CD4-positive, alpha-beta T cell (primary cell): ENCODE data around the gene PDRG1. TPM values are rescaled to one million over a fixed set of nuclear protein-coding genes. Genes with fewer than 3 reads are reported as not detected.

Experiments used
- ATAC-seq: fragments of 200-7000 bp; cut with Tn5 transposase; one replicate; pipeline ENCODE4 v1.10.0; 2022; ENCODE audit warnings: mild to moderate bottlenecking; ENCODE audit not compliant: poor library complexity
- CTCF ChIA-PET: fragments of 350-600 bp; sonication (Branson Sonifier 250); formaldehyde crosslinking; loops from one replicate; lab custom pipeline; 2021; ENCODE audit warnings: antibody characterized with exemption, inconsistent platforms; lab: Charles Lee
- POLR2A ChIA-PET: fragments of 350-600 bp; sonication (Branson Sonifier 250); formaldehyde crosslinking; loops from one replicate; lab custom pipeline; 2021; ENCODE audit warnings: antibody characterized with exemption, inconsistent platforms; lab: Charles Lee
- DNase-seq, 14 experiments: peaks; one replicate each; pipeline ENCODE4 v3.0.0-alpha.2; 2013 to 2020; ENCODE audit warnings: mixed read lengths in 2 of 14
- H3K27ac ChIP-seq, 2 donors: one replicate each; pipeline versions ENCODE4 v1.5.1 to v1.7.0; 2013; ENCODE audit warnings: low read length in 2 of 2, low read depth in 1 of 2, mild to moderate bottlenecking in 1 of 2
- H3K27me3 ChIP-seq, 2 experiments: 1 replicate in 1 of 2; 2 replicates in 1 of 2; pipeline versions ENCODE4 v1.6.1 to v1.7.0; 2013; ENCODE audit warnings: low read length in 2 of 2, control low read depth in 1 of 2, mild to moderate bottlenecking in 1 of 2, moderate library complexity in 1 of 2; ENCODE audit not compliant: insufficient read depth in 2 of 2, control insufficient read depth in 1 of 2
- H3K36me3 ChIP-seq: one replicate; pipeline ENCODE4 v1.6.1; 2013; ENCODE audit warnings: low read length, control low read depth; ENCODE audit not compliant: insufficient read depth
- H3K4me1 ChIP-seq: one replicate; pipeline ENCODE4 v1.6.1; 2013; ENCODE audit warnings: low read length, control low read depth; ENCODE audit not compliant: insufficient read depth
- H3K4me3 ChIP-seq: one replicate; pipeline ENCODE4 v1.5.1; 2013; ENCODE audit warnings: mild to moderate bottlenecking, low read length, moderate library complexity
- H3K9me3 ChIP-seq, 2 experiments: 1 replicate in 1 of 2; 2 replicates in 1 of 2; pipeline versions ENCODE4 v1.6.1 to v1.7.0; 2013; ENCODE audit warnings: low read length in 2 of 2, mild to moderate bottlenecking in 2 of 2, control low read depth in 1 of 2, moderate library complexity in 1 of 2; ENCODE audit not compliant: control insufficient read depth in 1 of 2, insufficient read depth in 1 of 2
- H3K27ac Mint-ChIP-seq: one replicate; pipeline ENCODE4 v1.8.0; 2020; ENCODE audit warnings: mixed read lengths
- H3K27me3 Mint-ChIP-seq: one replicate; pipeline ENCODE4 v1.8.0; 2021; ENCODE audit warnings: mixed read lengths
- H3K36me3 Mint-ChIP-seq: one replicate; pipeline ENCODE4 v1.8.0; 2021; ENCODE audit warnings: low read depth, mixed read lengths
- H3K4me1 Mint-ChIP-seq: one replicate; pipeline ENCODE4 v1.8.0; 2021; ENCODE audit warnings: low read depth, mixed read lengths
- H3K4me3 Mint-ChIP-seq: one replicate; pipeline ENCODE4 v1.8.0; 2020; ENCODE audit warnings: mild to moderate bottlenecking, mixed read lengths
- H3K9me3 Mint-ChIP-seq: one replicate; pipeline ENCODE4 v1.8.0; 2020; ENCODE audit warnings: mixed read lengths
- CTCF ChIP-seq: fragments of 200-600 bp; IDR thresholded peaks from one replicate; pipeline ENCODE4 v1.8.0; 2022; ENCODE audit warnings: antibody characterized with exemption, mild to moderate bottlenecking
- intact Hi-C, 2 experiments: fragments of 100-400 bp; cut with DNase I in 1 of 2; cut with micrococcal nuclease in 1 of 2; formaldehyde crosslinking; loops; one replicate each; pipeline versions ENCODE4 v1.15.1 to v1.9.0; 2023 to 2025; cut with DNase I, micrococcal nuclease
- total RNA-seq, 174 experiments: library from RNA in 2 of 174; stranded (reverse) in 2 of 174; gene quantifications; one replicate each; pipeline ENCODE4 v1.2.3 and lab custom pipeline; 2021 to 2026

PDRG1 gene
- total RNA-seq, 2 experiments from 2014 or later: 6.5 to 7.1 TPM

GRCh38 chr20:31977080-31977479, 25.2 kb upstream of the PDRG1 start:
- H3K4me3 Mint-ChIP-seq: no peak overlapping the region

GRCh38 chr20:31975874-31976273, 24.0 kb upstream of the PDRG1 start:
- peaks cover 70% of the 10 kb centered on the region for H3K27me3 Mint-ChIP-seq
- H3K27ac Mint-ChIP-seq: no peak overlapping the region
- Histone ChIP-seq H3K9me3 (no peaks in the 10 kb centered on the region), H3K36me3 (no peaks in the 10 kb centered on the region), H3K4me3 (no peak overlapping the region), H3K27ac (no peak overlapping the region), H3K4me1 (no peaks in the 10 kb centered on the region), H3K27me3 (peaks cover 16 to 18% of the 10 kb centered on the region in 2 experiments)
- no peak for TF ChIP-seq CTCF
- intact Hi-C loops: no loop called here
- no peaks in the 10 kb centered on the region for H3K9me3 Mint-ChIP-seq
- CTCF ChIA-PET: no interaction called here
- POLR2A ChIA-PET: no interaction called here
- H3K4me1 Mint-ChIP-seq: no peaks in the 10 kb centered on the region
- DNase-seq (no peak), ATAC-seq (no peak)
- no peak overlapping the region for H3K4me3 Mint-ChIP-seq
- no peaks in the 10 kb centered on the region for H3K36me3 Mint-ChIP-seq

More at GRCh38 chr20:31977080-31977479, 25.2 kb upstream of the PDRG1 start:
- Mint-ChIP-seq H3K36me3 (no peaks in the 10 kb centered on the region), H3K27me3 (peaks cover 64% of the 10 kb centered on the region), H3K9me3 (no peaks in the 10 kb centered on the region), H3K27ac (no peak overlapping the region), H3K4me1 (no peaks in the 10 kb centered on the region)
- H3K9me3 ChIP-seq: no peaks in the 10 kb centered on the region
- TF ChIP-seq CTCF: no peak
- no peak for DNase-seq
- H3K36me3 ChIP-seq: no peaks in the 10 kb centered on the region
- H3K27me3 ChIP-seq: peaks cover 7 to 19% of the 10 kb centered on the region in 2 experiments
- H3K27ac ChIP-seq: no peak overlapping the region
- no peak overlapping the region for H3K4me3 ChIP-seq
- intact Hi-C loops: no loop called here
- no peaks in the 10 kb centered on the region for H3K4me1 ChIP-seq
- ATAC-seq: no peak
- ChIA-PET POLR2A (no interaction called here), CTCF (no interaction called here)

GRCh38 chr20:31974951-31975487, 23.2 kb upstream of the PDRG1 start:
- Mint-ChIP-seq H3K36me3 (no peaks in the 10 kb centered on the region), H3K9me3 (no peaks in the 10 kb centered on the region), H3K4me1 (no peaks in the 10 kb centered on the region), H3K4me3 (no peak overlapping the region), H3K27me3 (peaks cover 72% of the 10 kb centered on the region), H3K27ac (no peak overlapping the region)
- H3K27ac ChIP-seq: no peak overlapping the region
- CTCF ChIA-PET: no interaction called here
- no peaks in the 10 kb centered on the region for H3K36me3 ChIP-seq
- ATAC-seq (no peak), DNase-seq (no peak)
- intact Hi-C loops: no loop called here
- peaks cover 18 to 24% of the 10 kb centered on the region in 2 experiments for H3K27me3 ChIP-seq
- no peaks in the 10 kb centered on the region for H3K4me1 ChIP-seq
- POLR2A ChIA-PET: no interaction called here
- no peak overlapping the region for H3K4me3 ChIP-seq
- no peaks in the 10 kb centered on the region for H3K9me3 ChIP-seq
- TF ChIP-seq CTCF: no peak
